ENCODE data around the gene ITIH2. TPM values are rescaled to one million over a fixed set of nuclear protein-coding genes. Genes with fewer than 3 reads are reported as not detected.
"Not testable (repeated sequence)": the region's sequence is repeated elsewhere in the genome, so short reads cannot be mapped to it uniquely, and the experiment has no call there.

ITIH2 gene
- total RNA-seq, 1 donor from 2014 or later = not detected

- intact Hi-C loops (cut with micrococcal nuclease) = not testable (repeated sequence)
These were observed 10.7 kb upstream of the ITIH2 start for GRCh38 chr10:7692368-7692767.

DNA sequence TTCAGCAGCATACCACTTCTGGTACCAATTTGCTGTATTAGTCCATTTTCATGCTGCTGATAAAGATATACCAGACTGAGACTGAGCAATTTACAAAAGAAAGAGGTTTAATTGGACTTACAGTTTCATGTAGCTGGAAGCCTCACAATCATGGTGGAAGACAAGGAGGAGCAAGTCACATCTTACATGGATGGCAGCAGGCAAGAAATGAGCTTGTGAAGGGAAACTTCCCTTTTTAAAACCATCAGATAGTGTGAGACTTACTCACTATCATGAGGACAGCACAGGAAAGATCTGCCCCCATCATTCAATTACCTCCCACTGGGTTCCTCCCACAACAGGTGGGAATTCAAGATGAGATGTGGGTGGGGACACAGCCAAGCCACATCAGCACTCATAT lies 9.9 kb upstream of the ITIH2 start:
- intact Hi-C loops (cut with micrococcal nuclease) = not testable (repeated sequence)

- intact Hi-C loops (cut with micrococcal nuclease) = no loop called here
These were observed 6.6 kb upstream of the ITIH2 start for GRCh38 chr10:7696545-7696944.

GRCh38 chr10:7697426-7697825 lies 5.7 kb upstream of the ITIH2 start:
- intact Hi-C loops (cut with micrococcal nuclease) = no loop called here

DNA sequence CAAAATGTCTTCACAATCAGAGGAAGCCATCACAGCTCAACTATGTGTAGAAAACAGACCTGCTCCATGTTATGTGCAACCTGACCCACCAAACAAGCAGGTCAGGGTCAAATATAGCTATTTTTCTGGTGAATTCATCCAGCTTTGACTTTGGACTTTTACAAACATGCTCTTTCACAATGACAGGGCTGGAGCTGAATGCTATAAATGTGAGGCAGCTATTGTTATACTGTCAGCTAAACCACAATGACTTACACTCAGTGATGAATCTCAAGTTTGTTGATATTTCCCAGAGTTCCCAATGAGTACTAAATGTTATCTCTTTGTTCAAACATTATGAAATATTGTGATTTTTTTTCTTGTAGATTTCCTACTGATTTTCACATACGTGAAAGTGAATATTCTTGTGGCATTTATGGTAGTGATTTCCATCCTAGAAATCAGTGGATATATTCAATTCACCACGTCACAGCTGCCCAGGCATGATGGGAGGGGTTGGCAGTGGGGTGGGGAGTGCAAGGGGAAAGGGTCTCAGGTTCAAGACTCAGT lies 2.5 kb upstream of the ITIH2 start:
- intact Hi-C loops (cut with micrococcal nuclease) = no loop called here

DNA sequence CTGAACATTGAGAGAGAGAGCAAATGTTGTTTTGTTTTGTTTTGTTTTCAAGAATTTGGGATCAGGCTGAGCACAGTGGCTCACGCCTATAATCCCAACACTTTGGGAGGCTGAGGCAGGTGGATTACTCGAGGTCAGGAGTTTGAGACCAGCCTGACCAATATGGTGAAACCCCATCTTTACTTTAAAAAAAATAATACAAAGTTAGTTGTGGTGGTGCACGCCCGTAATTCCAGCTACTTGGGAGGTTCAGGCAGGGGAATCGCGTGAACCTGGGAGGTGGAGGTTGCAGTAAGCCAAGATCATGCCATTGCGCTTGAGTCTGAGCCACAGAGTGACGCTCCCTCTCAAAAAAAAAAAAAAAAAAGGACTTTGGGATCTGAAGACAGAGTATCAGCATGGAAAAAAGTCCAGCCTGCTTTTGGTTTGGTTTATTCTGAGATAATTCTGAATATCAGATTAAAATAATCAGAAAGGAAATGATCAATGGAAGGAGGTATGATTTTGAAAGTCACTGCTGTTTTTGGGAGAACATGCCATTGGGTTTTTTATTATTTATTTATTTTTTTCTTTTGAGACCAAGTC lies 1.9 kb upstream of the ITIH2 start:
- intact Hi-C loops (cut with micrococcal nuclease) = no loop called here

DNA sequence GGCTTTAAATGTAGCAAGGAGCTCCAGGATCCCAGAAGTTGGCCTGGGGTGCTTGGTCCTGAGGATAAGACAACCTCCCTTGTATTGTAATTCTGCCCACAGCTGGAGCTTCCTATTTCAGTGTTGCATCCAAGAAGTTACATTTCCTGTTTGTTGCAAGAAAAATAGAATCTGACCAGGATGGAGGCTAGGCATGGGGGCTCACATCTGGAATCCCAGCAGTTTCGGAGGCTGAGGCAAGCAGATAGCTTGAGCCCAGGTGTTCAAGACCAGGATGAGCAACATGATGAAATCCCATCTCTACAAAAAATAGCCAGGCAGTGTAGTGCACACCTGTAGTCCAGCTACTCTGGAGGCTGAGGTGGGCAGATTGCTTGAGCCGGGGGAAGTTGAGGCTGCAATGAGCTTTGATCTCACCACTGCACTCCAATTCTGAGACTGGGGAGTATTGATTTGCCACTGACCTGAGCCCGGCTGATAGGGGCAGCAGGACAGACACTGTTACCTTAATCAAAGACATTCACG lies 766 bp upstream of the ITIH2 start:
- intact Hi-C loops (cut with micrococcal nuclease) = no loop called here

- intact Hi-C loops (cut with micrococcal nuclease) = no loop called here
These were observed 1.2 kb downstream of the ITIH2 start for GRCh38 chr10:7704071-7705016.

DNA sequence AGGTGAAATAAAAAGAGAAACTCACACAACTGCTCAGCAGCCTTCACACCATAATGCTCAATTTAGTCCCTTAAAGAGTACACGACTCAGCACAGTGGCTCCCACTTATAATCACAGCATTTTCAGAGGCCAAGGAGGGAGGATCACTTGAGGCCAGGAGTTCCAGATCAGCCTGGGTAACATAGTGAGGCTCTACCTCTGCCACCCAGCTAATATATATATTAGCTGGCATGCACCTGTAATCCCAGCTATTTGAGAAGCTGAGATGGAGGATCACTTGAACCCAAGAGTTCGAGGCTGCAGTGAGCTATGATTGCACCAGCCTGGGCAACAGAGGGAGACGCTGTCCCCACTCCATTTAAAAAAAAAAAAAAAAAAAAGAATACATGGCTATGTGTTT lies 2.2 kb downstream of the ITIH2 start:
- intact Hi-C loops (cut with micrococcal nuclease) = no loop called here

DNA sequence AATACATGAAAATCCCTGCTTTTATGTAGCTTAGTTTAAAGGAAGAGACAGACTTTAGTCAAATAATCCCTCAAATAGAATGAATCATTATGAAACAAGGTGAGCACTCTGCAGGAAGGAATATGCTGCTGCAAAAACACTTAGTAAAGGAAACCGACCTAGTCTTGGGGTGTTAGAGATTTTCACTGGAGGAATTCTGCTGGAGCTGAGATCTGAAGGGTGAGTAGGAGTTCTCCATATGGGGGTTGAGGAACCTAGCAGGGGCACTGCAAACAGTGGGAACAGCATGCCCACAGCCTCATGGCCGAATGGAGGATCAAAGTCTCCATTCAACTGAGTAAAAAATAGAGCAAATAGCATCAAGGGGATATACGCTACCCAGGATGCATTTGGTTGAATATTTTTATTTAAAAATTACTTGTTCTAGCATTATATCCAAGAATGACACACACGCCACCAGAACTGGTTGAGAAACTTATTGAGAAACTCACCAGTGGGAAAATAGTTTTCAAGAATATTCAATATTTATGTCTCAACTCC lies 3.5 kb downstream of the ITIH2 start:
- intact Hi-C loops (cut with micrococcal nuclease) = no loop called here

- intact Hi-C loops (cut with micrococcal nuclease) = no loop called here
These were observed 4.0 kb downstream of the ITIH2 start for GRCh38 chr10:7707102-7707501.

- intact Hi-C loops (cut with micrococcal nuclease) = no loop called here
These were observed 4.9 kb downstream of the ITIH2 start for GRCh38 chr10:7707858-7708622.

- intact Hi-C loops (cut with micrococcal nuclease) = no loop called here
These were observed 5.7 kb downstream of the ITIH2 start for GRCh38 chr10:7708832-7709231.

GRCh38 chr10:7710446-7710845 lies 7.3 kb downstream of the ITIH2 start:
- intact Hi-C loops (cut with micrococcal nuclease) = no loop called here

DNA sequence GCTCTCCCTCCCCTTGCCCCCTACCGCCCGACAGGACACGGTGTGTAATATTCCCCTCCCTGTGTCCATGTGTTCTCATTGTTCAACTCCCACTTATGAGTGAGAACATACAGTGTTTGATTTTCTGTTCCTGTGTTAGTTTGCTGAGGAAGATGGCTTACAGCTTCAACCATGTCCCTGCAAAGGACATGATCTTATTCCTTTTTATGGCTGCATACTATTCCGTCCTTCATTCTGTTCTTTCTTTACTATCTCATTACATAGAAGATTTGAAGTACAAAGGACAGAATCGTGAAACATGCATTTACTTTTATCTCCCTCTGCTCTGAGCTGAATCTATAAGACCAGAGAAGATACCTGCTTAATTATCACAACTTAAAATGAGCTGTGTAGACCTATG lies 8.0 kb downstream of the ITIH2 start:
- intact Hi-C loops (cut with micrococcal nuclease) = not testable (repeated sequence)

DNA sequence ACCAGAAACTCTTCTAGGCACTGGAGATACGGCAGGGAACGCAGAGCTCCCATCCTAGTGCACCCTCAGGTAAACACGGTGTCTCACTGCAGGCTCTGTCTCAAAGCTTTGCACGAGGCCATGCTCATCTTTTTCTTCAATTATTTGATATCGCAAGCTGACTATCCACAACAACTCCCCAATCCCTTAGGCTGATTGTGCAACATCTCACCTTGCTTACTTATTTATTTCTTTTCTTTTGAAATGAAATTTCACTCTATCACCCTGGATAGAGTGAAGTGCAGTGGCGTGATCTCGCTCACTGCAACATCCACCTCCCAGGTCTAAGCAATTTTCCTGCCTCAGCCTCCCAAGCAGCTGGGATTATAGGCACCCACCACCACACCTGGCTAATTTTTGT lies 12.4 kb downstream of the ITIH2 start:
- intact Hi-C loops (cut with micrococcal nuclease) = no loop called here

DNA sequence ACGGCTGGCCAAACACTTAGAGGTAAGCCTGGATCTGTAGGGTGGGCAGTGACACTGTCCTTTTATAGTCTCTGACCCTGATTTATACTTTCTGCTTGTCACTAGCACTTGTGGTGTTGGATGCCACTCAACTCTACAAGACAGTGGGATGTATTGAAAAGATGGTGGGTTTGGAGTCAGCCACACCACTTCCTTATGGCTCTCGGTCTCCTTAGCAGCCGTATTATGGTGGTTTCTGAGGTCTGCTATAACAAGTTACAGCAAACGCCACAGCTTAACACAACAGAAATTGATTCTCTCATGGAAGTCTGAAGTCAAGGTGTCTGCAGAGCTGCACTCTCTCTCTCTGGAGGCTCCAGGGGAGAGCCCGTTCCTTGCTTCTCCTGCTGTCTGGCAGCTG lies 14.7 kb downstream of the ITIH2 start:
- intact Hi-C loops (cut with micrococcal nuclease) = no loop called here

GRCh38 chr10:7718685-7719084 lies 15.6 kb downstream of the ITIH2 start:
- intact Hi-C loops (cut with micrococcal nuclease) = no loop called here

DNA sequence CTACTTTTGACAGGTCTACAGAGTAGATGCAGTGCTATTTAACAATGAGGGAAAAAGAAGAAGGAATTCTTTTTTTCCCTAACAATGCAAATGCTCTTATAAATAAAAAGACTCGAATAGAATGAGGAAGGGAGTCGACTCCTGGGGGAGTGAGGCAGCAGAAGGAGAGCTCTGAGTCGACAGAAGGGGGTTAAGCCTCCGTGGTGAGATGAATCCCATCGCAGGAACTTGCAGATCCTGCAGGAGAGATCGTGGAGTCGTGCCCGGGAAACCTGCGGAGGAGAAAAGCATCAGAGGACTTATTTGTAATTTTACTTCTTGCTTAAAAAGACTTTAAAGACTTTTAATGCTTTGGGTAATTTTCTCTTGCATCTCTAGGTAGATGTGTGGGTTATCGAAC lies 17.4 kb downstream of the ITIH2 start:
- intact Hi-C loops (cut with micrococcal nuclease) = no loop called here

- intact Hi-C loops (cut with micrococcal nuclease) = no loop called here
These were observed 19.9 kb downstream of the ITIH2 start for GRCh38 chr10:7722927-7723529.

DNA sequence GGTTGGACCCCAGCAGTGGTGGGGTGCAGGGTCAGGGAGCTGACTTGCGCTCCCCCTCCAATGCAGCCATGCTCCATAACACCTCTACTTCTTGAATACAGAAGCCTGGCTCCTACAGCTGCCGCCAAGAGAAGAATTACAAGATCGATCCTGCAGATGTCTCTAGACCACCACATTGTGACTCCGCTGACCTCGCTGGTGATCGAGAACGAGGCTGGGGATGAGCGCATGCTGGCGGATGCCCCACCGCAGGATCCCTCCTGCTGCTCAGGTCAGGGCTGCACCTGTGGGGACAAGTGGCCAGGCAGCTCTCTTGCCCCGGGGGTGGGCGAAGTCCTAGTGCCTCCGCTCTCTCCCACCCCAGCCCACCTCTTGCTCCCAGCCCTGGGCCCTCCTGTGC lies 31.7 kb downstream of the ITIH2 start:
- intact Hi-C loops (cut with micrococcal nuclease) = no loop called here

Data from T-helper 1 cell treated with Interleukin-12 subunit alpha and Interleukin-12 subunit beta and Interleukin-4 antibody, amounts not matched to agents 30 ng/mL and 1 ng/mL, for 36 hours (primary cell).